HEK293 (cell line): ENCODE data around the gene NEMP1.

Source experiments
- ELK4 ChIP-seq: IDR thresholded peaks from 2 replicates; pipeline ENCODE4 v1.6.1; 2011; ENCODE audit warnings: mild to moderate bottlenecking, low read depth, low read length, borderline replicate concordance
- PRDM10 ChIP-seq: fragments of 450-650 bp; formaldehyde crosslinking; IDR thresholded peaks from 2 replicates; pipeline ENCODE4 v1.5.1; 2016; ENCODE audit warnings: missing biosample characterization, missing genetic modification characterization
- ZFHX2 ChIP-seq: fragments of 450-650 bp; formaldehyde crosslinking; conservative IDR thresholded peaks from 2 replicates; pipeline ENCODE4 v1.5.1; 2016; ENCODE audit warnings: missing biosample characterization, missing genetic modification characterization
- ZFP3 ChIP-seq: fragments of 450-650 bp; formaldehyde crosslinking; IDR thresholded peaks from 2 replicates; pipeline ENCODE4 v1.5.1; 2016; ENCODE audit warnings: low read depth, missing biosample characterization, missing genetic modification characterization
- ZNF10 ChIP-seq: fragments of 450-650 bp; formaldehyde crosslinking; IDR thresholded peaks from 2 replicates; pipeline ENCODE4 v1.5.1; 2017; ENCODE audit warnings: missing biosample characterization, missing genetic modification characterization
- ZNF140 ChIP-seq: fragments of 450-650 bp; formaldehyde crosslinking; IDR thresholded peaks from 2 replicates; pipeline ENCODE4 v1.5.1; 2016; ENCODE audit warnings: missing biosample characterization, missing genetic modification characterization
- ZNF280D ChIP-seq: fragments of 450-650 bp; formaldehyde crosslinking; IDR thresholded peaks from 2 replicates; pipeline ENCODE4 v1.5.1; 2016; ENCODE audit warnings: missing biosample characterization, missing genetic modification characterization
- ZNF423 ChIP-seq: fragments of 450-650 bp; formaldehyde crosslinking; IDR thresholded peaks from 2 replicates; pipeline ENCODE4 v1.5.1; 2016; ENCODE audit warnings: missing biosample characterization, missing genetic modification characterization
- ZNF571 ChIP-seq: fragments of 450-650 bp; formaldehyde crosslinking; IDR thresholded peaks from 2 replicates; pipeline ENCODE4 v1.5.0; 2017; ENCODE audit warnings: missing biosample characterization, missing genetic modification characterization
- ZNF629 ChIP-seq: fragments of 450-650 bp; formaldehyde crosslinking; IDR thresholded peaks from 2 replicates; pipeline ENCODE4 v1.5.1; 2017; ENCODE audit warnings: missing biosample characterization, missing genetic modification characterization
- ZNF768 ChIP-seq: fragments of 450-650 bp; formaldehyde crosslinking; IDR thresholded peaks from 2 replicates; pipeline ENCODE4 v1.5.1; 2018; ENCODE audit warnings: missing biosample characterization, mild to moderate bottlenecking, missing genetic modification characterization
- ZNF776 ChIP-seq: fragments of 450-650 bp; formaldehyde crosslinking; IDR thresholded peaks from 2 replicates; pipeline ENCODE4 v1.5.0; 2017; ENCODE audit warnings: missing biosample characterization, missing genetic modification characterization, borderline replicate concordance
- TF ChIP-seq, protein P1 (sequence below): fragments of 450-650 bp; formaldehyde crosslinking; IDR thresholded peaks from 2 replicates; pipeline ENCODE4 v1.5.1; 2016; ENCODE audit warnings: missing biosample characterization, missing genetic modification characterization
- TF ChIP-seq, protein P2 (sequence below): fragments of 450-650 bp; formaldehyde crosslinking; IDR thresholded peaks from 2 replicates; pipeline ENCODE4 v1.5.1; 2016; ENCODE audit warnings: missing biosample characterization, missing genetic modification characterization, low read depth

DNA sequence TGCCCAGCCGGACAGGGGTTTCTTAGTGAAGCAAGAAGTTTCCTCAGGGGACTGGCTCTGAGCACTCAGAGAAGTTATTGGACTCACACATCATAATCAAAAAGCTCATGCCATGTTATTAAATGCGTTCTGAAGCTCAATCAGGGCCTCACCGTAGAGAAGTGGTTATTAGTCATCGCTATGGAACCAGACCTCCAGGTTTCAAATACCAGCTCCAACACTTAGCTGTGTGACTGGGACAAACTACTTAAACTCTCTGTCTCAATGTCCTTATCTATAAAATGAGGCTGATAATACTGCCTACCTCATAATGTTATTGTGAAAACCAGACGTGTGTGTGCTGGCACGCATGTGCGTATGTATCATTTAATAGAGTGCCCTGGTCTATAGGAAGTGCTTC is 25.3 kb upstream of the NEMP1 start:
- TF ChIP-seq ZNF629: no peak
- TF ChIP-seq, protein P1, sequence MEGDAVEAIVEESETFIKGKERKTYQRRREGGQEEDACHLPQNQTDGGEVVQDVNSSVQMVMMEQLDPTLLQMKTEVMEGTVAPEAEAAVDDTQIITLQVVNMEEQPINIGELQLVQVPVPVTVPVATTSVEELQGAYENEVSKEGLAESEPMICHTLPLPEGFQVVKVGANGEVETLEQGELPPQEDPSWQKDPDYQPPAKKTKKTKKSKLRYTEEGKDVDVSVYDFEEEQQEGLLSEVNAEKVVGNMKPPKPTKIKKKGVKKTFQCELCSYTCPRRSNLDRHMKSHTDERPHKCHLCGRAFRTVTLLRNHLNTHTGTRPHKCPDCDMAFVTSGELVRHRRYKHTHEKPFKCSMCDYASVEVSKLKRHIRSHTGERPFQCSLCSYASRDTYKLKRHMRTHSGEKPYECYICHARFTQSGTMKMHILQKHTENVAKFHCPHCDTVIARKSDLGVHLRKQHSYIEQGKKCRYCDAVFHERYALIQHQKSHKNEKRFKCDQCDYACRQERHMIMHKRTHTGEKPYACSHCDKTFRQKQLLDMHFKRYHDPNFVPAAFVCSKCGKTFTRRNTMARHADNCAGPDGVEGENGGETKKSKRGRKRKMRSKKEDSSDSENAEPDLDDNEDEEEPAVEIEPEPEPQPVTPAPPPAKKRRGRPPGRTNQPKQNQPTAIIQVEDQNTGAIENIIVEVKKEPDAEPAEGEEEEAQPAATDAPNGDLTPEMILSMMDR (tag by site-specific recombination): no peak
- TF ChIP-seq, protein P2, sequence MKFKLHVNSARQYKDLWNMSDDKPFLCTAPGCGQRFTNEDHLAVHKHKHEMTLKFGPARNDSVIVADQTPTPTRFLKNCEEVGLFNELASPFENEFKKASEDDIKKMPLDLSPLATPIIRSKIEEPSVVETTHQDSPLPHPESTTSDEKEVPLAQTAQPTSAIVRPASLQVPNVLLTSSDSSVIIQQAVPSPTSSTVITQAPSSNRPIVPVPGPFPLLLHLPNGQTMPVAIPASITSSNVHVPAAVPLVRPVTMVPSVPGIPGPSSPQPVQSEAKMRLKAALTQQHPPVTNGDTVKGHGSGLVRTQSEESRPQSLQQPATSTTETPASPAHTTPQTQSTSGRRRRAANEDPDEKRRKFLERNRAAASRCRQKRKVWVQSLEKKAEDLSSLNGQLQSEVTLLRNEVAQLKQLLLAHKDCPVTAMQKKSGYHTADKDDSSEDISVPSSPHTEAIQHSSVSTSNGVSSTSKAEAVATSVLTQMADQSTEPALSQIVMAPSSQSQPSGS: no peak
- TF ChIP-seq PRDM10 (tag by site-specific recombination): no peak
- no peak for TF ChIP-seq ELK4
- TF ChIP-seq ZNF423 (tag by site-specific recombination): no peak
- TF ChIP-seq ZNF10 (tag by site-specific recombination): no peak
- no peak for TF ChIP-seq ZNF571 (tag by site-specific recombination)
- no peak for TF ChIP-seq ZNF768 (tag by site-specific recombination)
- no peak for TF ChIP-seq ZNF776 (tag by site-specific recombination)
- TF ChIP-seq ZNF280D: no peak
- no peak for TF ChIP-seq ZNF140 (tag by site-specific recombination)
- TF ChIP-seq ZFHX2 (tag by site-specific recombination): no peak
- no peak for TF ChIP-seq ZFP3
